H9 (cell line): ENCODE measurements around the gene COL4A2. TPM values are rescaled to one million over a fixed set of nuclear protein-coding genes. Genes with fewer than 3 reads are reported as not detected.

Source experiments
- DNase-seq: peaks from one replicate; pipeline ENCODE4 v3.0.0-alpha.2; 2017
- H2AFZ ChIP-seq: one replicate; pipeline ENCODE4 v1.6.1; 2013; ENCODE audit warnings: mild to moderate bottlenecking, low read length, control low read depth, moderate library complexity
- H2AK5ac ChIP-seq: 2 replicates; pipeline ENCODE4 v1.6.1; 2013; ENCODE audit warnings: low read length, control low read depth, mixed read lengths; ENCODE audit not compliant: insufficient read length
- H2BK120ac ChIP-seq: one replicate; pipeline ENCODE4 v1.6.1; 2013; ENCODE audit warnings: low read depth, mild to moderate bottlenecking, low read length, control low read depth, inconsistent platforms; ENCODE audit not compliant: poor library complexity, severe bottlenecking
- H2BK12ac ChIP-seq: 2 replicates; pipeline ENCODE4 v1.6.1; 2013; ENCODE audit warnings: low read length, control low read depth, mixed read lengths, low read depth; ENCODE audit not compliant: insufficient read length
- H2BK15ac ChIP-seq: 2 replicates; pipeline ENCODE4 v1.6.1; 2013; ENCODE audit warnings: low read depth, low read length, control low read depth
- H2BK20ac ChIP-seq: one replicate; pipeline ENCODE4 v1.6.1; 2013; ENCODE audit warnings: low read depth, mild to moderate bottlenecking, low read length, control low read depth, inconsistent platforms; ENCODE audit not compliant: poor library complexity, severe bottlenecking
- H2BK5ac ChIP-seq: 2 replicates; pipeline ENCODE4 v1.6.1; 2013; ENCODE audit warnings: low read length, control low read depth, mixed read lengths; ENCODE audit not compliant: insufficient read length
- H3K14ac ChIP-seq: 2 replicates; pipeline ENCODE4 v1.6.1; 2013; ENCODE audit warnings: low read length, control low read depth; ENCODE audit not compliant: insufficient read depth
- H3K18ac ChIP-seq: 2 replicates; pipeline ENCODE4 v1.6.1; 2013; ENCODE audit warnings: low read depth, mild to moderate bottlenecking, mixed read lengths, low read length, control low read depth; ENCODE audit not compliant: insufficient read length
- H3K23ac ChIP-seq: 2 replicates; pipeline ENCODE4 v1.6.1; 2013; ENCODE audit warnings: low read length, control low read depth, mixed read lengths, low read depth; ENCODE audit not compliant: insufficient read length
- H3K23me2 ChIP-seq: 2 replicates; pipeline ENCODE4 v1.6.1; 2013; ENCODE audit warnings: low read depth, mild to moderate bottlenecking, mixed read lengths, low read length, control low read depth; ENCODE audit not compliant: insufficient read length, poor library complexity, severe bottlenecking
- H3K27ac ChIP-seq: 2 replicates; pipeline ENCODE4 v1.5.1; 2013; ENCODE audit warnings: low read length, control low read depth, mixed read lengths, low read depth; ENCODE audit not compliant: insufficient read length
- H3K27me3 ChIP-seq: 2 replicates; pipeline ENCODE4 v1.6.1; 2013; ENCODE audit warnings: low read length, control low read depth, inconsistent platforms; ENCODE audit not compliant: insufficient read depth
- H3K4ac ChIP-seq: 2 replicates; pipeline ENCODE4 v1.6.1; 2013; ENCODE audit warnings: low read depth, mild to moderate bottlenecking, control low read depth, inconsistent platforms, low read length, moderate library complexity
- H3K4me1 ChIP-seq: 2 replicates; pipeline ENCODE4 v1.6.1; 2013; ENCODE audit warnings: low read length, control low read depth, inconsistent platforms; ENCODE audit not compliant: insufficient read depth
- H3K4me2 ChIP-seq: 2 replicates; pipeline ENCODE4 v1.6.1; 2013; ENCODE audit warnings: low read length, control low read depth, mixed read lengths; ENCODE audit not compliant: insufficient read length, insufficient read depth
- H3K56ac ChIP-seq: 2 replicates; pipeline ENCODE4 v1.6.1; 2013; ENCODE audit warnings: low read depth, mild to moderate bottlenecking, mixed read lengths, low read length, control low read depth; ENCODE audit not compliant: insufficient read length
- H3K79me1 ChIP-seq: 2 replicates; pipeline ENCODE4 v1.6.1; 2013; ENCODE audit warnings: low read depth, mild to moderate bottlenecking, moderate library complexity, low read length, control low read depth, inconsistent platforms; ENCODE audit not compliant: insufficient read depth, poor library complexity, severe bottlenecking
- H3K79me2 ChIP-seq: 2 replicates; pipeline ENCODE4 v1.6.1; 2013; ENCODE audit warnings: low read length, control low read depth, inconsistent platforms; ENCODE audit not compliant: insufficient read depth
- H3K9ac ChIP-seq: 2 replicates; pipeline ENCODE4 v1.6.1; 2013; ENCODE audit warnings: low read length, control low read depth, mixed read lengths; ENCODE audit not compliant: insufficient read length; ENCODE audit errors: extremely low read depth
- H3K9me3 ChIP-seq: one replicate; pipeline ENCODE4 v1.6.1; 2013; ENCODE audit warnings: low read depth, low read length, inconsistent platforms; ENCODE audit not compliant: control insufficient read depth
- H3T11ph ChIP-seq: one replicate; pipeline ENCODE4 v1.6.1; 2013; ENCODE audit warnings: mild to moderate bottlenecking, low read length, control low read depth, inconsistent platforms
- H4K20me1 ChIP-seq: one replicate; pipeline ENCODE4 v1.6.1; 2013; ENCODE audit not compliant: control insufficient read depth, insufficient read length, insufficient read depth
- H4K5ac ChIP-seq: 2 replicates; pipeline ENCODE4 v1.6.1; 2013; ENCODE audit warnings: low read depth, mild to moderate bottlenecking, mixed read lengths, low read length, control low read depth; ENCODE audit not compliant: insufficient read length
- H4K8ac ChIP-seq: replicated peaks from 2 replicates; pipeline ENCODE4 v1.6.1; 2013; ENCODE audit warnings: low read length, control low read depth, mixed read lengths, low read depth; ENCODE audit not compliant: insufficient read length
- H4K91ac ChIP-seq: 2 replicates; pipeline ENCODE4 v1.6.1; 2013; ENCODE audit warnings: low read depth, mild to moderate bottlenecking, moderate library complexity, mixed read lengths, low read length, control low read depth; ENCODE audit not compliant: insufficient read length
- H3K27ac Mint-ChIP-seq, 3 experiments: 2 replicates in 2 of 3; 3 replicates in 1 of 3; pipeline ENCODE4 v1.8.0; 2020 to 2021; ENCODE audit warnings: mixed read lengths in 3 of 3, mild to moderate bottlenecking in 1 of 3, moderate library complexity in 1 of 3
- H3K27me3 Mint-ChIP-seq: 2 replicates; pipeline ENCODE4 v1.8.0; 2021; ENCODE audit warnings: low read depth, mild to moderate bottlenecking, moderate library complexity, mixed read lengths
- H3K36me3 Mint-ChIP-seq, 3 experiments: 2 replicates in 2 of 3; 3 replicates in 1 of 3; pipeline ENCODE4 v1.8.0; 2020 to 2021; ENCODE audit warnings: low read depth in 3 of 3, mixed read lengths in 3 of 3; ENCODE audit not compliant: insufficient read depth in 1 of 3
- H3K4me1 Mint-ChIP-seq, 2 experiments: 2 replicates each; pipeline ENCODE4 v1.8.0; 2020; ENCODE audit warnings: mixed read lengths in 2 of 2
- H3K4me3 Mint-ChIP-seq, 2 experiments: 2 replicates in 1 of 2; 3 replicates in 1 of 2; pipeline ENCODE4 v1.8.0; 2020 to 2021; ENCODE audit warnings: mild to moderate bottlenecking in 2 of 2, mixed read lengths in 2 of 2, moderate library complexity in 1 of 2
- H3K9me3 Mint-ChIP-seq, 2 experiments: 2 replicates in 1 of 2; 3 replicates in 1 of 2; pipeline ENCODE4 v1.8.0; 2020; ENCODE audit warnings: mild to moderate bottlenecking in 2 of 2, mixed read lengths in 2 of 2, moderate library complexity in 1 of 2
- WGBS: extraction: QIAGEN DNeasy Blood & Tissue Kit; methylation state at CpG from one replicate; pipeline ENCODE4 v1.1.7; 2013; ENCODE audit warnings: missing lambda C conversion rate, low lambda C conversion rate, mixed read lengths; ENCODE audit not compliant: insufficient read length; ENCODE audit errors: extremely low coverage; 5-methylcytosine and 5-hydroxymethylcytosine counted together
- total RNA-seq: library from RNA; stranded (reverse); gene quantifications from 2 replicates; pipeline ENCODE4 v1.2.1, GENCODE V29; 2021
- TF ChIP-seq, protein P1 (sequence below): fragments of 200-600 bp; sonication (generic); conservative IDR thresholded peaks from 3 replicates; pipeline ENCODE4 v1.8.0; 2021; ENCODE audit warnings: antibody characterized with exemption, mild to moderate bottlenecking

COL4A2 gene
- total RNA-seq, 1 experiment from 2014 or later = 76.5 TPM

DNA sequence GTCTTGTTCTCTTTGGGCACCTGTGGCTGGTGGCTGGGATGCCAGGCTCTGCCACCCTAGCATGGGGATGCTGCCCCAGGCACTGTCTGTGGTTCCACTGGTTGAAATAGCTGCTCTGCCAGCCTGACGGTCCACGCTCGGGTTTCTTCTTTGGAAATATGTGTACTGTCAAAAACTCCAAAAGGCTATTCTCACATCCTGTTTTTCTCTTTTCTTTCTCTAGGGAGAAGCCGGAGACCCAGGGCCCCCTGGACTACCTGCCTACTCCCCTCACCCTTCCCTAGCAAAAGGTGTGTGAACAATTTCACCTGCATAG is 139.4 kb downstream of the COL4A2 start:
- no peak for DNase-seq
- Histone ChIP-seq H3K79me2 (no peaks in the 10 kb centered on the region), H3K27ac (no peak overlapping the region), H4K91ac (no peak overlapping the region), H4K20me1 (no peaks in the 10 kb centered on the region), H3K9me3 (no peaks in the 10 kb centered on the region), H2BK120ac (no peak overlapping the region), H3K27me3 (no peaks in the 10 kb centered on the region), H2BK20ac (no peak overlapping the region), H3K4ac (no peak overlapping the region), H2AFZ (no peak overlapping the region), H3T11ph (no peak overlapping the region), H2BK15ac (no peak overlapping the region), H3K23me2 (no peaks in the 10 kb centered on the region), H4K5ac (no peak overlapping the region), H3K18ac (no peak overlapping the region), H3K4me2 (no peak overlapping the region), H2AK5ac (no peak overlapping the region), H2BK5ac (no peak overlapping the region), H4K8ac (no peak overlapping the region), H3K23ac (no peak overlapping the region), H3K4me1 (no peaks in the 10 kb centered on the region; the same call in 1 of the 2 replicates), H3K56ac (no peak overlapping the region), H3K79me1 (no peaks in the 10 kb centered on the region), H3K9ac (no peak overlapping the region), H3K14ac (no peak overlapping the region), H2BK12ac (no peak overlapping the region)
- Mint-ChIP-seq H3K9me3 (no peaks in the 10 kb centered on the region), H3K27ac (no peak overlapping the region), H3K36me3 (peaks cover 7 to 12% (median 11%) of the 10 kb centered on the region in 3 experiments; a peak in 6 of 7 replicates), H3K4me1 (peaks cover 0 to 17% of the 10 kb centered on the region in 2 experiments; a peak in 2 of 4 replicates), H3K27me3 (no peaks in the 10 kb centered on the region), H3K4me3 (no peak overlapping the region)
- TF ChIP-seq, protein P1, sequence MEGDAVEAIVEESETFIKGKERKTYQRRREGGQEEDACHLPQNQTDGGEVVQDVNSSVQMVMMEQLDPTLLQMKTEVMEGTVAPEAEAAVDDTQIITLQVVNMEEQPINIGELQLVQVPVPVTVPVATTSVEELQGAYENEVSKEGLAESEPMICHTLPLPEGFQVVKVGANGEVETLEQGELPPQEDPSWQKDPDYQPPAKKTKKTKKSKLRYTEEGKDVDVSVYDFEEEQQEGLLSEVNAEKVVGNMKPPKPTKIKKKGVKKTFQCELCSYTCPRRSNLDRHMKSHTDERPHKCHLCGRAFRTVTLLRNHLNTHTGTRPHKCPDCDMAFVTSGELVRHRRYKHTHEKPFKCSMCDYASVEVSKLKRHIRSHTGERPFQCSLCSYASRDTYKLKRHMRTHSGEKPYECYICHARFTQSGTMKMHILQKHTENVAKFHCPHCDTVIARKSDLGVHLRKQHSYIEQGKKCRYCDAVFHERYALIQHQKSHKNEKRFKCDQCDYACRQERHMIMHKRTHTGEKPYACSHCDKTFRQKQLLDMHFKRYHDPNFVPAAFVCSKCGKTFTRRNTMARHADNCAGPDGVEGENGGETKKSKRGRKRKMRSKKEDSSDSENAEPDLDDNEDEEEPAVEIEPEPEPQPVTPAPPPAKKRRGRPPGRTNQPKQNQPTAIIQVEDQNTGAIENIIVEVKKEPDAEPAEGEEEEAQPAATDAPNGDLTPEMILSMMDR = no peak
- WGBS = no CpG with 5 or more reads among the region's 4 CpGs
